SK-N-MC (cell line): Measurements from ENCODE around the gene GRAP2.
"Not testable (repeated sequence)": the region's sequence is repeated elsewhere in the genome, so short reads cannot be mapped to it uniquely, and the experiment has no call there.

ENCODE experiments used
- DNase-seq: peaks from one replicate; pipeline ENCODE4 v3.0.0-alpha.2; 2011; ENCODE audit warnings: low read depth, low spot score
- H3K27ac ChIP-seq: fragments of 200-600 bp; sonication (generic); 2 replicates; pipeline ENCODE4 v1.5.1; 2016; ENCODE audit warnings: mixed run types
- H3K36me3 ChIP-seq: fragments of 200-600 bp; sonication (generic); 2 replicates; pipeline ENCODE4 v1.6.1; 2017; ENCODE audit warnings: antibody characterized with exemption, low read length, mixed read lengths; ENCODE audit not compliant: insufficient read depth
- H3K4me3 ChIP-seq: fragments of 200-600 bp; sonication (generic); 2 replicates; pipeline ENCODE4 v1.5.1; 2016
- H3K9ac ChIP-seq: fragments of 200-600 bp; sonication (generic); 2 replicates; pipeline ENCODE4 v1.8.0; 2017; ENCODE audit warnings: mixed run types, mixed read lengths; ENCODE audit not compliant: insufficient read length
- H3K9me3 ChIP-seq: fragments of 200-600 bp; sonication (generic); 2 replicates; pipeline ENCODE4 v1.6.1; 2017; ENCODE audit warnings: low read depth, mild to moderate bottlenecking, antibody characterized with exemption, low read length, moderate library complexity, mixed read lengths
- EZH2 ChIP-seq: fragments of 200-600 bp; sonication (generic); IDR thresholded peaks from one replicate; pipeline ENCODE4 v1.6.1; 2017; ENCODE audit warnings: antibody characterized with exemption
- FOXP2 ChIP-seq: optimal IDR thresholded peaks from 2 replicates; pipeline ENCODE3; 2011; ENCODE audit warnings: mild to moderate bottlenecking, moderate library complexity; ENCODE audit not compliant: insufficient read depth; ENCODE audit errors: extremely low read length, control extremely low read depth
- POLR2AphosphoS5 ChIP-seq: IDR thresholded peaks from 2 replicates; pipeline ENCODE4 v1.6.1; 2012; ENCODE audit warnings: mild to moderate bottlenecking, low read depth, low read length, borderline replicate concordance

The GRAP2 gene

GRCh38 chr22:39872548-39872947 is 28.3 kb upstream of the GRAP2 start:
- DNase-seq, result no peak
- TF ChIP-seq POLR2AphosphoS5 (no peak), FOXP2 (no peak), EZH2 (no peak)
- H3K9me3 ChIP-seq, result no peaks in the 10 kb centered on the region
- H3K36me3 ChIP-seq, result no peaks in the 10 kb centered on the region
- no peak overlapping the region for H3K4me3 ChIP-seq
- no peak overlapping the region for H3K27ac ChIP-seq
- no peak overlapping the region for H3K9ac ChIP-seq

- no peak overlapping the region for H3K27ac ChIP-seq
- no peak for TF ChIP-seq FOXP2
- TF ChIP-seq EZH2, result no peak
- no peak for TF ChIP-seq POLR2AphosphoS5
- no peak overlapping the region for H3K9ac ChIP-seq
- H3K4me3 ChIP-seq, result no peak overlapping the region
- DNase-seq, result no peak
- no peaks in the 10 kb centered on the region for H3K9me3 ChIP-seq
- no peaks in the 10 kb centered on the region for H3K36me3 ChIP-seq
Measured at GRCh38 chr22:39873965-39874364, 26.9 kb upstream of the GRAP2 start.

GRCh38 chr22:39875176-39875885 is 25.6 kb upstream of the GRAP2 start:
- H3K9ac ChIP-seq, H3K9me3 ChIP-seq, H3K36me3 ChIP-seq, H3K4me3 ChIP-seq, DNase-seq, H3K27ac ChIP-seq: not testable (repeated sequence)

GRCh38 chr22:39877079-39877845 is 23.6 kb upstream of the GRAP2 start:
- H3K36me3 ChIP-seq, result no peaks in the 10 kb centered on the region
- H3K9ac ChIP-seq, result no peak overlapping the region
- TF ChIP-seq POLR2AphosphoS5, result no peak
- TF ChIP-seq FOXP2, result no peak
- no peak for TF ChIP-seq EZH2
- no peaks in the 10 kb centered on the region for H3K9me3 ChIP-seq
- H3K27ac ChIP-seq, result no peak overlapping the region
- no peak overlapping the region for H3K4me3 ChIP-seq
- DNase-seq, result no peak

- H3K27ac ChIP-seq, result no peak overlapping the region
- H3K4me3 ChIP-seq, result no peak overlapping the region
- TF ChIP-seq POLR2AphosphoS5 (no peak), FOXP2 (no peak), EZH2 (no peak)
- H3K36me3 ChIP-seq, result no peaks in the 10 kb centered on the region
- H3K9me3 ChIP-seq, result peaks cover 10% of the 10 kb centered on the region; the same call in 1 of the 2 replicates
- DNase-seq, result no peak
- H3K9ac ChIP-seq, result no peak overlapping the region
Measured at GRCh38 chr22:39880722-39881121, 20.2 kb upstream of the GRAP2 start.

- Histone ChIP-seq H3K36me3 (no peaks in the 10 kb centered on the region), H3K27ac (no peak overlapping the region; the same call in 1 of the 2 replicates), H3K9me3 (peaks cover 10% of the 10 kb centered on the region; the same call in 1 of the 2 replicates), H3K4me3 (no peak overlapping the region), H3K9ac (no peak overlapping the region)
- TF ChIP-seq POLR2AphosphoS5, result no peak
- TF ChIP-seq EZH2, result no peak
- TF ChIP-seq FOXP2, result no peak
- no peak for DNase-seq
Measured at GRCh38 chr22:39883057-39883456, 17.8 kb upstream of the GRAP2 start.

- not testable (repeated sequence) for H3K9me3 ChIP-seq, H3K27ac ChIP-seq, H3K36me3 ChIP-seq, H3K9ac ChIP-seq, DNase-seq, H3K4me3 ChIP-seq
Measured at GRCh38 chr22:39889924-39890323, 11.0 kb upstream of the GRAP2 start.

GRCh38 chr22:39893526-39893925 is 7.4 kb upstream of the GRAP2 start, which contains the start of gene ENTHD1:
Gene ENTHD1, minus strand, starts transcription at chr22:39893760. Its CDS starts 6,012 bp downstream, at chr22:39887748.
- Histone ChIP-seq H3K27ac (no peak within 1 kb of the TSS), H3K9me3 (no peaks in the 10 kb centered on the region), H3K9ac (no peak within 1 kb of the TSS), H3K4me3 (no peak within 1 kb of the TSS), H3K36me3 (no peaks in the 10 kb centered on the region)
- no peak for TF ChIP-seq EZH2
- no peak for DNase-seq

- TF ChIP-seq FOXP2 (no peak), POLR2AphosphoS5 (no peak), EZH2 (no peak)
- Histone ChIP-seq H3K4me3 (no peak overlapping the region), H3K36me3 (no peaks in the 10 kb centered on the region), H3K9me3 (no peaks in the 10 kb centered on the region), H3K27ac (no peak overlapping the region), H3K9ac (no peak overlapping the region)
- no peak for DNase-seq
Measured at GRCh38 chr22:39894554-39895092, 6.3 kb upstream of the GRAP2 start.
